CD14-positive monocyte (primary cell): ENCODE data around the gene NEDD1. TPM values are rescaled to one million over a fixed set of nuclear protein-coding genes. Genes with fewer than 3 reads are reported as not detected.

ENCODE experiments used
- DNase-seq, 3 donors: peaks; one replicate each; pipeline ENCODE4 v3.0.0-alpha.2; 2011 to 2022
- H2AFZ ChIP-seq: 2 replicates; pipeline ENCODE4 v1.6.0; 2012; ENCODE audit warnings: mild to moderate bottlenecking, low read depth, low read length, inconsistent platforms; ENCODE audit not compliant: insufficient read depth, poor library complexity, severe bottlenecking
- H3K27ac ChIP-seq, 2 donors: 1 replicate in 1 of 2; 2 replicates in 1 of 2; pipeline ENCODE4 v1.5.1; 2012 to 2013; ENCODE audit warnings: low read length in 2 of 2, control low read depth in 1 of 2, inconsistent platforms in 1 of 2, low read depth in 1 of 2, mild to moderate bottlenecking in 1 of 2
- H3K27me3 ChIP-seq, 2 donors: one replicate each; pipeline versions ENCODE4 v1.6.0 to v1.6.1; 2011 to 2013; ENCODE audit warnings: low read length in 2 of 2; ENCODE audit not compliant: control insufficient read depth in 2 of 2, insufficient read depth in 2 of 2
- H3K36me3 ChIP-seq, 2 donors: replicated peaks in 1 of 2; 1 replicate in 1 of 2; 2 replicates in 1 of 2; pipeline versions ENCODE4 v1.5.1 to v1.6.1; 2012 to 2013; ENCODE audit warnings: low read length in 2 of 2, control low read depth in 1 of 2, inconsistent platforms in 1 of 2, mild to moderate bottlenecking in 1 of 2; ENCODE audit not compliant: insufficient read depth in 2 of 2, control insufficient read depth in 1 of 2
- H3K4me1 ChIP-seq, 2 donors: 1 replicate in 1 of 2; 2 replicates in 1 of 2; pipeline versions ENCODE4 v1.5.1 to v1.6.1; 2012 to 2013; ENCODE audit warnings: low read length in 2 of 2, control low read depth in 1 of 2, inconsistent platforms in 1 of 2, mild to moderate bottlenecking in 1 of 2, moderate library complexity in 1 of 2; ENCODE audit not compliant: insufficient read depth in 2 of 2, control insufficient read depth in 1 of 2
- H3K4me2 ChIP-seq: replicated peaks from 2 replicates; pipeline ENCODE3; 2012; ENCODE audit warnings: low read length, moderate library complexity, mild to moderate bottlenecking; ENCODE audit not compliant: poor library complexity, severe bottlenecking; ENCODE audit errors: extremely low read depth
- H3K4me3 ChIP-seq, 3 experiments: fragments of 200-600 bp in 1 of 3; sonication (generic) in 1 of 3; replicated peaks in 1 of 3; 1 replicate in 2 of 3; 2 replicates in 1 of 3; pipeline ENCODE4 v1.5.1; 2011 to 2013; ENCODE audit warnings: low read length in 3 of 3, mild to moderate bottlenecking in 3 of 3, control low read depth in 2 of 3, low read depth in 2 of 3, inconsistent platforms in 1 of 3, moderate library complexity in 1 of 3
- H3K79me2 ChIP-seq: 2 replicates; pipeline ENCODE4 v1.6.0; 2012; ENCODE audit warnings: mild to moderate bottlenecking, control low read depth, inconsistent platforms, low read length, moderate library complexity; ENCODE audit not compliant: insufficient read depth
- H3K9ac ChIP-seq: 2 replicates; pipeline ENCODE4 v1.6.0; 2017; ENCODE audit warnings: low read length, mild to moderate bottlenecking; ENCODE audit not compliant: insufficient read depth, poor library complexity, severe bottlenecking
- H3K9me3 ChIP-seq, 2 donors: replicated peaks in 1 of 2; 1 replicate in 1 of 2; 2 replicates in 1 of 2; pipeline versions ENCODE4 v1.5.1 to v1.6.1; 2012 to 2013; ENCODE audit warnings: low read length in 2 of 2, control low read depth in 1 of 2; ENCODE audit not compliant: control insufficient read depth in 1 of 2, insufficient read depth in 1 of 2
- H4K20me1 ChIP-seq: 2 replicates; pipeline ENCODE4 v1.6.0; 2012; ENCODE audit warnings: mild to moderate bottlenecking, low read length, control low read depth, moderate library complexity; ENCODE audit not compliant: insufficient read depth
- H3K27ac Mint-ChIP-seq, 7 donors: one replicate each; pipeline ENCODE4 v1.8.0; 2020; ENCODE audit warnings: mild to moderate bottlenecking in 7 of 7, mixed read lengths in 7 of 7, moderate library complexity in 6 of 7, inconsistent platforms in 2 of 7
- H3K27me3 Mint-ChIP-seq, 3 donors: one replicate each; pipeline ENCODE4 v1.8.0; 2021 to 2022; ENCODE audit warnings: low read depth in 3 of 3, mild to moderate bottlenecking in 3 of 3, mixed read lengths in 3 of 3, moderate library complexity in 3 of 3, inconsistent platforms in 1 of 3
- H3K36me3 Mint-ChIP-seq, 2 donors: one replicate each; pipeline ENCODE4 v1.8.0; 2020; ENCODE audit warnings: mixed read lengths in 2 of 2, inconsistent platforms in 1 of 2, mild to moderate bottlenecking in 1 of 2
- H3K4me1 Mint-ChIP-seq: one replicate; pipeline ENCODE4 v1.8.0; 2020; ENCODE audit warnings: mild to moderate bottlenecking, mixed read lengths
- H3K4me3 Mint-ChIP-seq, 2 donors: one replicate each; pipeline ENCODE4 v1.8.0; 2020; ENCODE audit warnings: mild to moderate bottlenecking in 2 of 2, mixed read lengths in 2 of 2, moderate library complexity in 1 of 2
- H3K9me3 Mint-ChIP-seq, 7 donors: one replicate each; pipeline ENCODE4 v1.8.0; 2020 to 2022; ENCODE audit warnings: mixed read lengths in 7 of 7, mild to moderate bottlenecking in 6 of 7, moderate library complexity in 6 of 7, inconsistent platforms in 2 of 7
- CTCF ChIP-seq: fragments of 200-600 bp; IDR thresholded peaks from one replicate; pipeline ENCODE4 v1.8.0; 2022; ENCODE audit warnings: antibody characterized with exemption, mild to moderate bottlenecking
- WGBS: methylation state at CpG from one replicate; pipeline ENCODE4 v1.1.5; 2013; ENCODE audit warnings: missing lambda C conversion rate; ENCODE audit not compliant: insufficient coverage; 5-methylcytosine and 5-hydroxymethylcytosine counted together
- intact Hi-C, 2 donors: fragments of 100-400 bp; cut with micrococcal nuclease; formaldehyde crosslinking; loops; one replicate each; pipeline versions ENCODE4 v1.15.0 to v1.15.1; 2023
- polyA plus RNA-seq, 3 donors: library from polyadenylated mRNA; depleted of rRNA in 1 of 3; unstranded in 2 of 3; stranded (reverse) in 1 of 3; fragments of 300-500 nt in 2 of 3; fragments of >200 nt in 1 of 3; fragmentation: Illumina TruSeq in 2 of 3; gene quantifications; 1 replicate in 2 of 3; 2 replicates in 1 of 3; pipeline ENCODE4 v1.2.3, GENCODE V29; 2012 to 2021

Gene NEDD1
- polyA plus RNA-seq, 3 donors = 5.5 to 18.6 (median 5.8) TPM

GRCh38 chr12:96864335-96864734 is 42.7 kb upstream of the NEDD1 start:
- Mint-ChIP-seq H3K4me1 (no peaks in the 10 kb centered on the region), H3K27me3 (peaks cover 0 to 2% (median 2%) of the 10 kb centered on the region in 3 donors), H3K27ac (no peak overlapping the region), H3K4me3 (no peak overlapping the region), H3K36me3 (no peaks in the 10 kb centered on the region), H3K9me3 (peaks cover 0 to 3% (median 0%) of the 10 kb centered on the region in 7 donors)
- no peaks in the 10 kb centered on the region for H3K36me3 ChIP-seq
- H4K20me1 ChIP-seq = no peaks in the 10 kb centered on the region
- H3K4me1 ChIP-seq = no peaks in the 10 kb centered on the region
- H2AFZ ChIP-seq = no peak overlapping the region
- H3K79me2 ChIP-seq = no peaks in the 10 kb centered on the region
- no peak overlapping the region for H3K4me2 ChIP-seq
- no peak overlapping the region for H3K9ac ChIP-seq
- H3K4me3 ChIP-seq = no peak overlapping the region
- no CpG with 5 or more reads among the region's 4 CpGs for WGBS
- H3K9me3 ChIP-seq = no peaks in the 10 kb centered on the region
- intact Hi-C loops = no loop called here
- no peak overlapping the region for H3K27ac ChIP-seq
- no peak for TF ChIP-seq CTCF
- no peaks in the 10 kb centered on the region for H3K27me3 ChIP-seq
- no peak for DNase-seq

- WGBS = 83% methylated on average over 1 of the region's 4 CpGs
- Mint-ChIP-seq H3K4me1 (no peaks in the 10 kb centered on the region), H3K36me3 (no peaks in the 10 kb centered on the region), H3K9me3 (peaks cover 0 to 8% (median 0%) of the 10 kb centered on the region in 7 donors), H3K27me3 (peaks cover 0 to 2% (median 2%) of the 10 kb centered on the region in 3 donors), H3K4me3 (no peak overlapping the region), H3K27ac (no peak overlapping the region)
- no peak for TF ChIP-seq CTCF
- Histone ChIP-seq H3K9me3 (no peaks in the 10 kb centered on the region), H3K4me1 (no peaks in the 10 kb centered on the region), H2AFZ (no peak overlapping the region), H3K79me2 (no peaks in the 10 kb centered on the region), H3K4me2 (no peak overlapping the region), H3K9ac (no peak overlapping the region), H3K36me3 (no peaks in the 10 kb centered on the region), H4K20me1 (no peaks in the 10 kb centered on the region), H3K27me3 (no peaks in the 10 kb centered on the region), H3K4me3 (no peak overlapping the region), H3K27ac (no peak overlapping the region)
- intact Hi-C loops = no loop called here
- DNase-seq = no peak
Measured at GRCh38 chr12:96866801-96867590, 40.1 kb upstream of the NEDD1 start.
